D721Med (cell line): ENCODE results near the gene CMKLR1.

Source experiments
- DNase-seq: peaks from one replicate; pipeline ENCODE4 v3.0.0; 2011; ENCODE audit warnings: low spot score; ENCODE audit not compliant: insufficient read length
- FAIRE-seq: peaks from 2 replicates; lab custom pipeline; 2011; peaks lifted over from hg19 to GRCh38; lab: Jason Lieb, UNC
- CTCF ChIP-seq: IDR thresholded peaks from 2 replicates; pipeline ENCODE4 v1.5.1; 2012; ENCODE audit warnings: mild to moderate bottlenecking, control low read depth; ENCODE audit not compliant: insufficient read depth; ENCODE audit errors: missing control alignments

CMKLR1 gene

GRCh38 chr12:108273217-108273616, 65.9 kb downstream of the CMKLR1 start:
- DNase-seq (peak; percentile 39), FAIRE-seq (peak; percentile 99)
- TF ChIP-seq CTCF = peak; percentile 2

- FAIRE-seq = no peak
Observed at GRCh38 chr12:108271951-108272872, 66.9 kb downstream of the CMKLR1 start.

GRCh38 chr12:108270849-108271143, 68.3 kb downstream of the CMKLR1 start:
- DNase-seq (no peak), FAIRE-seq (no peak)
- no peak for TF ChIP-seq CTCF

More at GRCh38 chr12:108271951-108272872, 66.9 kb downstream of the CMKLR1 start:
- DNase-seq = no peak
- TF ChIP-seq CTCF = no peak

- no peak for FAIRE-seq
- no peak for TF ChIP-seq CTCF
- DNase-seq = no peak
Observed at GRCh38 chr12:108270035-108270848, 68.9 kb downstream of the CMKLR1 start.

GRCh38 chr12:108269224-108269623, 69.9 kb downstream of the CMKLR1 start:
- no peak for DNase-seq
- TF ChIP-seq CTCF = no peak
- FAIRE-seq = no peak

GRCh38 chr12:108268397-108268796, 70.7 kb downstream of the CMKLR1 start:
- FAIRE-seq = no peak

More at GRCh38 chr12:108268397-108268796, 70.7 kb downstream of the CMKLR1 start:
- no peak for DNase-seq
- no peak for TF ChIP-seq CTCF
